WTC11 (cell line): ENCODE data around the gene JMJD4. TPM values are rescaled to one million over a fixed set of nuclear protein-coding genes. Genes with fewer than 3 reads are reported as not detected.
A peak's percentile ranks its signal among the peaks of the same experiment; 100 is the strongest.

Experiments used
- ATAC-seq: fragments of 200-7000 bp; cut with Tn5 transposase; 2 replicates; pipeline ENCODE4 v1.10.0; 2021; ENCODE audit warnings: mild to moderate bottlenecking, moderate library complexity
- CTCF ChIA-PET: fragments of 300-600 bp; sonication (Branson Sonifier 250); formaldehyde crosslinking; loops from one replicate; lab custom pipeline; 2021; ENCODE audit warnings: antibody characterized with exemption; lab: Charles Lee
- POLR2A ChIA-PET: fragments of 350-600 bp; sonication (Branson Sonifier 250); formaldehyde crosslinking; loops from one replicate; lab custom pipeline; 2021; ENCODE audit warnings: antibody characterized with exemption; lab: Charles Lee
- DNase-seq: peaks from one replicate; pipeline ENCODE4 v3.0.0; 2021; ENCODE audit warnings: low spot score
- H3K27ac Mint-ChIP-seq: 2 replicates; pipeline ENCODE4 v1.8.0; 2021; ENCODE audit warnings: mixed read lengths
- H3K27me3 Mint-ChIP-seq: 2 replicates; pipeline ENCODE4 v1.8.0; 2021; ENCODE audit warnings: low read depth, mild to moderate bottlenecking, moderate library complexity, mixed read lengths
- H3K36me3 Mint-ChIP-seq: 2 replicates; pipeline ENCODE4 v1.8.0; 2021; ENCODE audit warnings: mixed read lengths
- H3K4me1 Mint-ChIP-seq: 2 replicates; pipeline ENCODE4 v1.8.0; 2022; ENCODE audit warnings: mixed read lengths
- H3K4me3 Mint-ChIP-seq: 2 replicates; pipeline ENCODE4 v1.8.0; 2021; ENCODE audit warnings: mild to moderate bottlenecking, moderate library complexity, mixed read lengths
- H3K9me3 Mint-ChIP-seq: 2 replicates; pipeline ENCODE4 v1.8.0; 2021; ENCODE audit warnings: mixed read lengths
- ATF1 ChIP-seq: sonication (generic); formaldehyde crosslinking; IDR thresholded peaks from 2 replicates; pipeline ENCODE4 v1.8.1; 2023; ENCODE audit warnings: mild to moderate bottlenecking, moderate library complexity, missing genetic modification reagents
- CTCF ChIP-seq: fragments of 200-600 bp; IDR thresholded peaks from 2 replicates; pipeline ENCODE4 v1.8.0; 2022; ENCODE audit warnings: antibody characterized with exemption
- E2F5 ChIP-seq: sonication (generic); formaldehyde crosslinking; IDR thresholded peaks from 2 replicates; pipeline ENCODE4 v1.8.1; 2022; ENCODE audit warnings: mild to moderate bottlenecking, moderate library complexity, missing genetic modification reagents
- GTF2I ChIP-seq: fragments of 250-450 bp; sonication (Bioruptor Pico); conservative IDR thresholded peaks from 2 replicates; pipeline ENCODE4 v1.4.0; 2021; ENCODE audit warnings: mild to moderate bottlenecking
- HMGXB4 ChIP-seq: sonication (generic); formaldehyde crosslinking; IDR thresholded peaks from 2 replicates; pipeline ENCODE4 v1.8.1; 2023; ENCODE audit warnings: mild to moderate bottlenecking, moderate library complexity, missing genetic modification reagents
- IRF2 ChIP-seq: sonication (generic); formaldehyde crosslinking; IDR thresholded peaks from 2 replicates; pipeline ENCODE4 v1.8.0; 2022; ENCODE audit warnings: low read depth, missing genetic modification reagents, borderline replicate concordance
- MYBL2 ChIP-seq: sonication (generic); formaldehyde crosslinking; IDR thresholded peaks from 2 replicates; pipeline ENCODE4 v1.8.1; 2023; ENCODE audit warnings: mild to moderate bottlenecking, moderate library complexity, missing genetic modification reagents
- NFYB ChIP-seq: sonication (generic); formaldehyde crosslinking; conservative IDR thresholded peaks from 2 replicates; pipeline ENCODE4 v1.8.0; 2022; ENCODE audit warnings: low read depth, missing genetic modification reagents
- SMAD4 ChIP-seq: sonication (generic); formaldehyde crosslinking; IDR thresholded peaks from 2 replicates; pipeline ENCODE4 v1.8.0; 2022; ENCODE audit warnings: mild to moderate bottlenecking, missing genetic modification reagents
- ZNF138 ChIP-seq: sonication (generic); formaldehyde crosslinking; conservative IDR thresholded peaks from 2 replicates; pipeline ENCODE4 v1.8.1; 2022; ENCODE audit warnings: mild to moderate bottlenecking, moderate library complexity, missing genetic modification reagents
- ZNF232 ChIP-seq: sonication (generic); formaldehyde crosslinking; IDR thresholded peaks from 2 replicates; pipeline ENCODE4 v1.8.0; 2022; ENCODE audit warnings: mild to moderate bottlenecking, missing genetic modification reagents
- ZNF532 ChIP-seq: fragments of 250-450 bp; sonication (Bioruptor Pico); IDR thresholded peaks from 2 replicates; pipeline ENCODE4 v1.9.0; 2021; ENCODE audit warnings: mild to moderate bottlenecking, borderline replicate concordance
- ZNF671 ChIP-seq: fragments of 250-450 bp; sonication (Bioruptor Pico); IDR thresholded peaks from 2 replicates; pipeline ENCODE4 v1.8.0; 2021; ENCODE audit warnings: mild to moderate bottlenecking
- total RNA-seq: library from RNA; stranded (reverse); gene quantifications from 3 replicates; pipeline ENCODE4 v1.2.3, GENCODE V29; 2021

The JMJD4 gene
- total RNA-seq, 1 experiment from 2014 or later: 13.7 TPM

- Mint-ChIP-seq H3K27me3 (no peaks in the 10 kb centered on the region), H3K36me3 (peaks cover 5% of the 10 kb centered on the region; the same call in 1 of the 2 replicates), H3K27ac (peak overlapping the region; percentile 32; the same call in 1 of the 2 replicates), H3K4me1 (no peaks in the 10 kb centered on the region), H3K4me3 (no peak overlapping the region), H3K9me3 (no peaks in the 10 kb centered on the region)
- ChIA-PET POLR2A (no interaction called here), CTCF (interaction anchor here (0.7 to 2.1 kb wide), 5 partner anchors 9 to 179 kb away, joined by 3 to 13 read pairs (median 3); no protein-coding TSS in a partner anchor)
- DNase-seq (no peak), ATAC-seq (no peak)
- TF ChIP-seq NFYB (CRISPR knock-in tag) (no peak), GTF2I (CRISPR knock-in tag) (no peak), IRF2 (CRISPR knock-in tag) (no peak), E2F5 (no peak), ZNF138 (CRISPR knock-in tag) (no peak), SMAD4 (CRISPR knock-in tag) (no peak), MYBL2 (no peak), HMGXB4 (no peak), ZNF532 (no peak), ZNF232 (CRISPR knock-in tag) (no peak)
These were observed 39.9 kb upstream of the JMJD4 start for GRCh38 chr1:227774821-227775661.

- no peak for ATAC-seq
- TF ChIP-seq ZNF671 (CRISPR knock-in tag): no peak
- TF ChIP-seq MYBL2: no peak
- no peak for TF ChIP-seq CTCF
- TF ChIP-seq ATF1 (CRISPR knock-in tag): no peak
- CTCF ChIA-PET: interaction anchor here (0.7 to 1.3 kb wide), 4 partner anchors 8 to 168 kb away, joined by 3 to 4 read pairs (median 3); no protein-coding TSS in a partner anchor
These were observed 39.1 kb upstream of the JMJD4 start for GRCh38 chr1:227774051-227774731.

More at GRCh38 chr1:227774051-227774731, 39.1 kb upstream of the JMJD4 start:
- Mint-ChIP-seq H3K4me3 (no peak overlapping the region), H3K27ac (peak overlapping the region; percentile 86), H3K9me3 (no peaks in the 10 kb centered on the region), H3K4me1 (no peaks in the 10 kb centered on the region), H3K36me3 (peaks cover 5% of the 10 kb centered on the region; the same call in 1 of the 2 replicates), H3K27me3 (no peaks in the 10 kb centered on the region)
- POLR2A ChIA-PET: no interaction called here
- DNase-seq: no peak
